Vagina (tissue), 2 donors: ENCODE data around the gene LRRC59.

Experiments used
- CTCF ChIP-seq, 3 experiments: fragments of 450-650 bp in 2 of 3; fragments of 200-600 bp in 1 of 3; sonication (generic) in 1 of 3; IDR thresholded peaks; one replicate each; pipeline ENCODE4 v1.5.1; 2017 to 2019; ENCODE audit warnings: antibody characterized with exemption in 3 of 3, mild to moderate bottlenecking in 2 of 3, moderate library complexity in 2 of 3
- POLR2A ChIP-seq, 2 donors: fragments of 450-650 bp; IDR thresholded peaks; one replicate each; pipeline ENCODE4 v1.6.1; 2017; ENCODE audit warnings: antibody characterized with exemption in 2 of 2, mild to moderate bottlenecking in 2 of 2, moderate library complexity in 2 of 2
- POLR2AphosphoS5 ChIP-seq, 2 donors: sonication (generic); formaldehyde crosslinking; IDR thresholded peaks; one replicate each; pipeline ENCODE4 v1.9.0; 2017; ENCODE audit warnings: antibody characterized with exemption in 2 of 2, mild to moderate bottlenecking in 2 of 2, low read depth in 1 of 2; ENCODE audit not compliant: insufficient read depth in 1 of 2

DNA sequence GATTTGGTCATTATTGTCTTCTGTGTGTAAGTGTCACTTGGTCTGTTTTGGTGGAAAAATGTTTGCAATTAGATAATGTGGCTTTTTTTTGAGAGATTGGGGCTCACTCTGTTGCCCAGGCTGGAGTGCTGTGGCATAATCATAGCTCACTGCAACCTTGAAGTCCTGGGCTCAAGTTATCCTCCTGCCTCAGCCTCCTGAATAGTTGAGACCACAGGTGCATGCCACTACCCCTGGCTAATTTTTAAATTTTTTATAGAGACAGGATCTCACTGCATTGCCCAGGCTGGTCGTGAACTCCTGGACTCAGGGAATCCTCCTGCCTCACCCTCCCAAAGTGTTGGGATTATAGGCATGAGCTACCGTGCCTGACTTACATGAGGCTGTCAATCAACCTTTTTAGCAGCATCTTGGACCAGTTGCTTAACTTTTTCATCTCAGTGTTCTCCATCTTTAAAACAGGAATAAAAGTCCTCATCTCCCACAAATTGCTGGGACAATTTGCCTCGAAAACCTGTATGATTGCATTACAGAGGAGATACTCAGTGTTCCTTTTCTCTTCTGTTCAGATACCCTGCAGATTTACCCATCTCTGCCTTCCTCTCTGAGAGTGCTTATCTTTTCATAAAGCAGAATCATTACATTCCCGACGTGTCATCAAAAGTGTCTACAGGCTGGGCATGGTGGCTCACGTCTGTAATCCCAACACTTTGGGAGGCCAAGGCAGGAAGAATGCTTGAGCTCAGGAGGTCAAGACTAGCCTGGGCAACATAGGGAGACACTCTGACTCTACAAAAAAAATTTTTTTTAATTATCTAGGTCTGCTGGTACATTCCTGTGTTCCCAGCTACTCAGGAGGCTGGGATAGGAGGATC, 47.8 kb upstream of the LRRC59 start:
- no peak for TF ChIP-seq CTCF (IDR thresholded peaks at IDR 0.05)
- no peak for TF ChIP-seq POLR2AphosphoS5 (IDR thresholded peaks at IDR 0.05; ENCODE audit: insufficient read depth in 1 of 2, low read depth in 1 of 2)
- no peak for TF ChIP-seq POLR2A (IDR thresholded peaks at IDR 0.05)
